ENCODE results near the gene PLPPR4. TPM values are rescaled to one million over a fixed set of nuclear protein-coding genes. Genes with fewer than 3 reads are reported as not detected.

PLPPR4 gene
- total and polyA plus RNA-seq, 2 donors (not counting 1 experiment from before 2014, with no cell fraction given): not detected

DNA sequence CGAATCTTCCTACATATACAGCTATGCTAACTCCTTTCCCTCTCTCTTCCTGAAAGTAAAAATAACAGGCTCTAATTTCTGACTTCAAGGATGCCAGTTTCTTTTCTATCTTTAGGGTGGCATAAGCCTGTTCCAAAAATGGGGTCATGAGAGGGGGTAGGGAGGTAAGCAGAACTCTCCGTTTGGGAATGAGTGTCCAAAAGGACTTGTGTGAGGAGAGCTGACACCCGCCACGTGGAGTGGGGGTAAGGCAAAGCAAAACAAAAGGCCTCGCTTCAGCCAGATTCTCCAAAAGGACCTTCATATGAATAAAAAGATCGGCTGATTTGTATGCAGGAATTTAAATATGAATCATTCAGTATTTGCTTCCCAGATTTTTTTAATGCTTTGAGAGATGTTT is 28.6 kb downstream of the PLPPR4 start:
- no peaks in the 10 kb centered on the region for H3K4me1 ChIP-seq (ENCODE audit: control insufficient read depth in 2 of 2, insufficient read depth in 2 of 2, low read length in 2 of 2)
- no peak overlapping the region for H3K4me3 ChIP-seq (ENCODE audit: control extremely low read depth in 1 of 5, extremely low read depth in 1 of 5, insufficient read depth in 1 of 5, low read depth in 2 of 5, low read length in 4 of 5)
- no peak overlapping the region for H2AFZ ChIP-seq (ENCODE audit: insufficient read depth, low read depth, low read length, poor library complexity, severe bottlenecking)
- TF ChIP-seq, protein P1, sequence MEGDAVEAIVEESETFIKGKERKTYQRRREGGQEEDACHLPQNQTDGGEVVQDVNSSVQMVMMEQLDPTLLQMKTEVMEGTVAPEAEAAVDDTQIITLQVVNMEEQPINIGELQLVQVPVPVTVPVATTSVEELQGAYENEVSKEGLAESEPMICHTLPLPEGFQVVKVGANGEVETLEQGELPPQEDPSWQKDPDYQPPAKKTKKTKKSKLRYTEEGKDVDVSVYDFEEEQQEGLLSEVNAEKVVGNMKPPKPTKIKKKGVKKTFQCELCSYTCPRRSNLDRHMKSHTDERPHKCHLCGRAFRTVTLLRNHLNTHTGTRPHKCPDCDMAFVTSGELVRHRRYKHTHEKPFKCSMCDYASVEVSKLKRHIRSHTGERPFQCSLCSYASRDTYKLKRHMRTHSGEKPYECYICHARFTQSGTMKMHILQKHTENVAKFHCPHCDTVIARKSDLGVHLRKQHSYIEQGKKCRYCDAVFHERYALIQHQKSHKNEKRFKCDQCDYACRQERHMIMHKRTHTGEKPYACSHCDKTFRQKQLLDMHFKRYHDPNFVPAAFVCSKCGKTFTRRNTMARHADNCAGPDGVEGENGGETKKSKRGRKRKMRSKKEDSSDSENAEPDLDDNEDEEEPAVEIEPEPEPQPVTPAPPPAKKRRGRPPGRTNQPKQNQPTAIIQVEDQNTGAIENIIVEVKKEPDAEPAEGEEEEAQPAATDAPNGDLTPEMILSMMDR (IDR thresholded peaks at IDR 0.05): no peak
- TF ChIP-seq EZH2 (IDR thresholded peaks at IDR 0.05; ENCODE audit: borderline replicate concordance, insufficient read depth, low read depth, low read length, poor library complexity, severe bottlenecking): no peak
- H3K27me3 Mint-ChIP-seq: no peaks in the 10 kb centered on the region
- H3K9ac ChIP-seq (ENCODE audit: low read length): no peak overlapping the region
- ATAC-seq (ENCODE audit: low read depth): no peak
- H3K4me1 Mint-ChIP-seq: no peaks in the 10 kb centered on the region
- intact Hi-C loops (cut with micrococcal nuclease): no loop called here
- H3K9me3 Mint-ChIP-seq (ENCODE audit: insufficient read depth): no peaks in the 10 kb centered on the region
- no peaks in the 10 kb centered on the region for H3K79me2 ChIP-seq (ENCODE audit: control insufficient read depth, insufficient read depth, low read length)
- H3K27ac Mint-ChIP-seq: no peak overlapping the region
- no peaks in the 10 kb centered on the region for H3K9me3 ChIP-seq (ENCODE audit: control extremely low read depth in 1 of 3, control insufficient read depth in 2 of 3, insufficient read depth in 1 of 3, low read length in 2 of 3)
- no peaks in the 10 kb centered on the region for H3K36me3 ChIP-seq (replicated peaks in 1 of 2; ENCODE audit: control extremely low read depth in 1 of 2, control insufficient read depth in 1 of 2, extremely low read depth in 1 of 2, insufficient read depth in 2 of 2, low read length in 1 of 2)
- H4K20me1 ChIP-seq (ENCODE audit: control insufficient read depth, insufficient read depth, low read length, poor library complexity, severe bottlenecking): no peaks in the 10 kb centered on the region
- no peak overlapping the region for H3K4me2 ChIP-seq (replicated peaks; ENCODE audit: low read depth, low read length, poor library complexity, severe bottlenecking)
- no peaks in the 10 kb centered on the region for H3K27me3 ChIP-seq (replicated peaks in 1 of 4; ENCODE audit: control extremely low read depth in 1 of 4, control insufficient read depth in 3 of 4, insufficient read depth in 4 of 4, low read length in 3 of 4)
- ChIA-PET CTCF (no interaction called here), POLR2A (no interaction called here)
- no peak for DNase-seq
- 72% methylated on average over 2 of the region's 6 CpGs for WGBS (ENCODE audit: insufficient coverage)
- no peak overlapping the region for H3K4me3 Mint-ChIP-seq
- H3K27ac ChIP-seq (ENCODE audit: low read length in 2 of 2): no peak overlapping the region

DNA sequence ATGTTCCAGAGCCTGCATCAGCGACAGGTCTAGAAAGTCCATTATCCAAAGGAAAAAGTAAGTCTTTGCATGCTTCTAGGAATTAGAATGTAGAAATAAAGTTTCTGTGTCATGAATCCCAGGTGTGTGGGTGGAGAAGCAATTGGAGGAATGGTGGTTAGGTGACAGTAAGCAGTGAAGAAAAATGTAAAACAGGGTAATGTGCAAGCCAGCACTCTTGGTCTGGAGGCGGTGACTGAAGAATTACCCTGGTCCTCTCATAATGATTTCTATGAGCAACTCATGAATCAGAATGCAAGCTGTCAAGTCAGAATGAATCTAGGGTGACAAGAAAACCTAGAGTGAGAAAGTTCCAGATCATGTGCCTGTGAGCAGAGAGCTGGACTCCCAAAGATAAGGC is 33.6 kb downstream of the PLPPR4 start:
- DNase-seq (no peak), ATAC-seq (ENCODE audit: low read depth) (no peak)
- H2AFZ ChIP-seq (ENCODE audit: insufficient read depth, low read depth, low read length, poor library complexity, severe bottlenecking): no peak overlapping the region
- no CpG with 5 or more reads among the region's 2 CpGs for WGBS (ENCODE audit: insufficient coverage)
- no peaks in the 10 kb centered on the region for H3K27me3 Mint-ChIP-seq
- no peaks in the 10 kb centered on the region for H3K9me3 ChIP-seq (ENCODE audit: control extremely low read depth in 1 of 3, control insufficient read depth in 2 of 3, insufficient read depth in 1 of 3, low read length in 2 of 3)
- intact Hi-C loops (cut with micrococcal nuclease): no loop called here
- H3K4me1 Mint-ChIP-seq: no peaks in the 10 kb centered on the region
- no peaks in the 10 kb centered on the region for H3K4me1 ChIP-seq (ENCODE audit: control insufficient read depth in 2 of 2, insufficient read depth in 2 of 2, low read length in 2 of 2)
- no peaks in the 10 kb centered on the region for H3K27me3 ChIP-seq (replicated peaks in 1 of 4; ENCODE audit: control extremely low read depth in 1 of 4, control insufficient read depth in 3 of 4, insufficient read depth in 4 of 4, low read length in 3 of 4)
- H3K36me3 ChIP-seq (replicated peaks in 1 of 2; ENCODE audit: control extremely low read depth in 1 of 2, control insufficient read depth in 1 of 2, extremely low read depth in 1 of 2, insufficient read depth in 2 of 2, low read length in 1 of 2): no peaks in the 10 kb centered on the region
- CTCF ChIA-PET: interaction anchor here (1.4 kb wide), 1 partner anchor 17 kb away, joined by 3 read pairs; no protein-coding TSS in a partner anchor
- H3K4me3 Mint-ChIP-seq: no peak overlapping the region
- H3K4me2 ChIP-seq (replicated peaks; ENCODE audit: low read depth, low read length, poor library complexity, severe bottlenecking): no peak overlapping the region
- H3K4me3 ChIP-seq (ENCODE audit: control extremely low read depth in 1 of 5, extremely low read depth in 1 of 5, insufficient read depth in 1 of 5, low read depth in 2 of 5, low read length in 4 of 5): no peak overlapping the region
- no peaks in the 10 kb centered on the region for H3K79me2 ChIP-seq (ENCODE audit: control insufficient read depth, insufficient read depth, low read length)
- H3K27ac Mint-ChIP-seq: no peak overlapping the region
- H3K27ac ChIP-seq (ENCODE audit: low read length in 2 of 2): no peak overlapping the region
- H3K9me3 Mint-ChIP-seq (ENCODE audit: insufficient read depth): peaks cover 1% of the 10 kb centered on the region
- H3K9ac ChIP-seq (ENCODE audit: low read length): no peak overlapping the region
- no peaks in the 10 kb centered on the region for H4K20me1 ChIP-seq (ENCODE audit: control insufficient read depth, insufficient read depth, low read length, poor library complexity, severe bottlenecking)
- TF ChIP-seq, protein P1 (IDR thresholded peaks at IDR 0.05): no peak
- TF ChIP-seq EZH2 (IDR thresholded peaks at IDR 0.05; ENCODE audit: borderline replicate concordance, insufficient read depth, low read depth, low read length, poor library complexity, severe bottlenecking): no peak
- POLR2A ChIA-PET: no interaction called here

All from B cell (primary cell).